ENCODE data around the gene GRAMD4. TPM values are rescaled to one million over a fixed set of nuclear protein-coding genes. Genes with fewer than 3 reads are reported as not detected.

Gene GRAMD4
- total RNA-seq, 1 experiment from 2014 or later = 23.4 TPM

- no peaks in the 10 kb centered on the region for H3K4me1 ChIP-seq
- CTCF ChIA-PET = no interaction called here
- no peaks in the 10 kb centered on the region for H3K36me3 ChIP-seq (ENCODE audit: control insufficient read depth, insufficient read depth, low read length)
Observed at GRCh38 chr22:46659059-46659790, 39.0 kb downstream of the GRAMD4 start.

GRCh38 chr22:46659791-46660186 lies 39.6 kb downstream of the GRAMD4 start:
- POLR2A ChIA-PET = no interaction called here
- CTCF ChIA-PET = no interaction called here
- no peaks in the 10 kb centered on the region for H3K4me1 Mint-ChIP-seq (ENCODE audit: low read depth, unreplicated experiment)
- H3K36me3 Mint-ChIP-seq (ENCODE audit: insufficient read depth, unreplicated experiment) = no peaks in the 10 kb centered on the region
- no peak for DNase-seq
- no peak for TF ChIP-seq CTCF (IDR thresholded peaks at IDR 0.05; ENCODE audit: insufficient read depth in 1 of 2, low read depth in 1 of 2, low read length in 1 of 2, severe bottlenecking in 1 of 2, unreplicated experiment in 1 of 2)
- no peaks in the 10 kb centered on the region for H3K9me3 ChIP-seq
- H3K4me3 Mint-ChIP-seq (ENCODE audit: unreplicated experiment) = no peak overlapping the region
- intact Hi-C loops (cut with micrococcal nuclease; ENCODE audit: unreplicated experiment) = no loop called here
- no peak overlapping the region for H3K4me3 ChIP-seq (ENCODE audit: low read depth, low read length)
- no peaks in the 10 kb centered on the region for H3K9me3 Mint-ChIP-seq (ENCODE audit: unreplicated experiment)
- H3K27me3 Mint-ChIP-seq (ENCODE audit: insufficient read depth, unreplicated experiment) = no peaks in the 10 kb centered on the region
- H3K27ac Mint-ChIP-seq (ENCODE audit: unreplicated experiment) = no peak overlapping the region
- no peaks in the 10 kb centered on the region for H3K36me3 ChIP-seq (ENCODE audit: control insufficient read depth, insufficient read depth, low read length)
- H3K27me3 ChIP-seq (replicated peaks; ENCODE audit: control insufficient read depth, insufficient read depth, low read length) = no peaks in the 10 kb centered on the region
- no peaks in the 10 kb centered on the region for H3K4me1 ChIP-seq
- no TSS peak for BruUV-seq (replicated peaks)

More at GRCh38 chr22:46659059-46659790, 39.0 kb downstream of the GRAMD4 start:
- Mint-ChIP-seq H3K27ac (ENCODE audit: unreplicated experiment) (no peak overlapping the region), H3K36me3 (ENCODE audit: insufficient read depth, unreplicated experiment) (no peaks in the 10 kb centered on the region), H3K9me3 (ENCODE audit: unreplicated experiment) (no peaks in the 10 kb centered on the region), H3K27me3 (ENCODE audit: insufficient read depth, unreplicated experiment) (no peaks in the 10 kb centered on the region), H3K4me1 (ENCODE audit: low read depth, unreplicated experiment) (no peaks in the 10 kb centered on the region), H3K4me3 (ENCODE audit: unreplicated experiment) (no peak overlapping the region)
- H3K27me3 ChIP-seq (replicated peaks; ENCODE audit: control insufficient read depth, insufficient read depth, low read length) = no peaks in the 10 kb centered on the region
- no peaks in the 10 kb centered on the region for H3K9me3 ChIP-seq
- POLR2A ChIA-PET = no interaction called here
- no peak overlapping the region for H3K4me3 ChIP-seq (ENCODE audit: low read depth, low read length)
- no peak for DNase-seq
- intact Hi-C loops (cut with micrococcal nuclease; ENCODE audit: unreplicated experiment) = no loop called here
- BruUV-seq (replicated peaks) = no TSS peak
- TF ChIP-seq CTCF (IDR thresholded peaks at IDR 0.05; ENCODE audit: insufficient read depth in 1 of 2, low read depth in 1 of 2, low read length in 1 of 2, severe bottlenecking in 1 of 2, unreplicated experiment in 1 of 2) = no peak

- intact Hi-C loops (cut with micrococcal nuclease; ENCODE audit: unreplicated experiment) = no loop called here
- H3K9me3 ChIP-seq = no peaks in the 10 kb centered on the region
- H3K4me1 ChIP-seq = no peaks in the 10 kb centered on the region
- DNase-seq = no peak
- TF ChIP-seq CTCF (IDR thresholded peaks at IDR 0.05; ENCODE audit: insufficient read depth in 1 of 2, low read depth in 1 of 2, low read length in 1 of 2, severe bottlenecking in 1 of 2, unreplicated experiment in 1 of 2) = no peak
- no peaks in the 10 kb centered on the region for H3K27me3 ChIP-seq (replicated peaks; ENCODE audit: control insufficient read depth, insufficient read depth, low read length)
- no peak overlapping the region for H3K27ac Mint-ChIP-seq (ENCODE audit: unreplicated experiment)
- no peaks in the 10 kb centered on the region for H3K36me3 ChIP-seq (ENCODE audit: control insufficient read depth, insufficient read depth, low read length)
- CTCF ChIA-PET = no interaction called here
- no peaks in the 10 kb centered on the region for H3K27me3 Mint-ChIP-seq (ENCODE audit: insufficient read depth, unreplicated experiment)
- BruUV-seq (replicated peaks) = no TSS peak
- no peaks in the 10 kb centered on the region for H3K4me1 Mint-ChIP-seq (ENCODE audit: low read depth, unreplicated experiment)
- no peaks in the 10 kb centered on the region for H3K36me3 Mint-ChIP-seq (ENCODE audit: insufficient read depth, unreplicated experiment)
- POLR2A ChIA-PET = no interaction called here
- no peak overlapping the region for H3K4me3 Mint-ChIP-seq (ENCODE audit: unreplicated experiment)
- H3K4me3 ChIP-seq (ENCODE audit: low read depth, low read length) = no peak overlapping the region
- no peaks in the 10 kb centered on the region for H3K9me3 Mint-ChIP-seq (ENCODE audit: unreplicated experiment)
Observed at GRCh38 chr22:46660604-46661201, 40.5 kb downstream of the GRAMD4 start.

Data from Caco-2 (cell line).